Measurements from ENCODE around the gene BRD3OS. TPM values are rescaled to one million over a fixed set of nuclear protein-coding genes. Genes with fewer than 3 reads are reported as not detected.

BRD3OS gene
- total and polyA plus RNA-seq, 2 of the 13 experiments (the other 11 are each of a cell fraction or from before 2014, with no cell fraction given): 4.9 to 5.7 TPM

DNA sequence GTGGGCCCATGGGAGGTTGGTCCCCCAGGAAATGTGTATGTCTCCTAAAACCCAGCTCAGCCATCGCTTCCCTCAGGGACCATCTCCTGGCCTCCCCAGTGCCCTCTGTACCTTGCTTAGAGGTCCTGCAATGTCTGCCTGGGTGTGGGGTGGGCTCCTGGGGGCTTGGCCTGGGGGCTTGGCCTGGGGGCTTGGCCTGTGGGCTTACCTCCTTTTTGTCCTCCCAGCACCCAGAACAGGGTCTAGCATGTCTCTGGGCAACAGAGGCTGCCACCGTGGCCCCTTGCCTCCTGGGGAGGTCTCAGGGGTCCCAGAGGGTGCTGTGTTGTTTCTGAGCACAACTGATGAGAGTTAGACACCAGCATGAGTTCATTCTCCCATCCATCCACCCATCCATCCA, 22.5 kb upstream of the BRD3OS start:
- in situ Hi-C loops (cut with HindIII; ENCODE audit: extremely low pct_ligation_motif_present, low pct_unique_long_range_greater_than_20kb): no loop called here
- CTCF ChIA-PET (ENCODE audit: low intra/inter-chr PET ratio, low total read pairs): no interaction called here
- no peaks in the 10 kb centered on the region for H3K79me2 ChIP-seq (ENCODE audit: insufficient read depth, low read length)

More for the DNA sequence above, 22.5 kb upstream of the BRD3OS start:
- intact Hi-C loops (cut with micrococcal nuclease; ENCODE audit: unreplicated experiment): no loop called here
- H3K9me3 ChIP-seq (ENCODE audit: low read length): no peaks in the 10 kb centered on the region
- WGBS (ENCODE audit: low lambda C conversion rate): 30% methylated on average over 2 of the region's 2 CpGs
- ATAC-seq (no peak), DNase-seq (ENCODE audit: low spot score) (no peak), FAIRE-seq (no peak)
- H3K36me3 ChIP-seq (replicated peaks in 1 of 2; ENCODE audit: control insufficient read depth in 1 of 2, insufficient read depth in 2 of 2, low read length in 2 of 2): no peaks in the 10 kb centered on the region
- no peak overlapping the region for H2AFZ ChIP-seq (ENCODE audit: low read length)
- H3K4me1 ChIP-seq (ENCODE audit: insufficient read depth, low read length): peaks cover 13% of the 10 kb centered on the region
- TF ChIP-seq MEF2D (CRISPR knock-in tag; IDR thresholded peaks at IDR 0.05): no peak
- TF ChIP-seq, protein P1, sequence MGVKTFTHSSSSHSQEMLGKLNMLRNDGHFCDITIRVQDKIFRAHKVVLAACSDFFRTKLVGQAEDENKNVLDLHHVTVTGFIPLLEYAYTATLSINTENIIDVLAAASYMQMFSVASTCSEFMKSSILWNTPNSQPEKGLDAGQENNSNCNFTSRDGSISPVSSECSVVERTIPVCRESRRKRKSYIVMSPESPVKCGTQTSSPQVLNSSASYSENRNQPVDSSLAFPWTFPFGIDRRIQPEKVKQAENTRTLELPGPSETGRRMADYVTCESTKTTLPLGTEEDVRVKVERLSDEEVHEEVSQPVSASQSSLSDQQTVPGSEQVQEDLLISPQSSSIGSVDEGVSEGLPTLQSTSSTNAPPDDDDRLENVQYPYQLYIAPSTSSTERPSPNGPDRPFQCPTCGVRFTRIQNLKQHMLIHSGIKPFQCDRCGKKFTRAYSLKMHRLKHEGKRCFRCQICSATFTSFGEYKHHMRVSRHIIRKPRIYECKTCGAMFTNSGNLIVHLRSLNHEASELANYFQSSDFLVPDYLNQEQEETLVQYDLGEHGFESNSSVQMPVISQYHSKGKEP (CRISPR knock-in tag; IDR thresholded peaks at IDR 0.05): no peak
- TF ChIP-seq ZNF329 (CRISPR knock-in tag; IDR thresholded peaks at IDR 0.05; ENCODE audit: low read depth): no peak
- TF ChIP-seq ZNF546 (CRISPR knock-in tag; conservative IDR thresholded peaks at IDR 0.05): no peak
- no peak for TF ChIP-seq NFYB (CRISPR knock-in tag; IDR thresholded peaks at IDR 0.05)
- no peak for TF ChIP-seq NPAS2 (CRISPR knock-in tag; IDR thresholded peaks at IDR 0.05; ENCODE audit: borderline replicate concordance)
- TF ChIP-seq, protein P2, sequence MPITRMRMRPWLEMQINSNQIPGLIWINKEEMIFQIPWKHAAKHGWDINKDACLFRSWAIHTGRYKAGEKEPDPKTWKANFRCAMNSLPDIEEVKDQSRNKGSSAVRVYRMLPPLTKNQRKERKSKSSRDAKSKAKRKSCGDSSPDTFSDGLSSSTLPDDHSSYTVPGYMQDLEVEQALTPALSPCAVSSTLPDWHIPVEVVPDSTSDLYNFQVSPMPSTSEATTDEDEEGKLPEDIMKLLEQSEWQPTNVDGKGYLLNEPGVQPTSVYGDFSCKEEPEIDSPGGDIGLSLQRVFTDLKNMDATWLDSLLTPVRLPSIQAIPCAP (CRISPR knock-in tag; IDR thresholded peaks at IDR 0.05; ENCODE audit: low read depth): no peak
- TF ChIP-seq THAP11 (CRISPR knock-in tag; IDR thresholded peaks at IDR 0.05): no peak
- no peak for TF ChIP-seq RFX3 (CRISPR knock-in tag; IDR thresholded peaks at IDR 0.05)
- TF ChIP-seq, protein P3, sequence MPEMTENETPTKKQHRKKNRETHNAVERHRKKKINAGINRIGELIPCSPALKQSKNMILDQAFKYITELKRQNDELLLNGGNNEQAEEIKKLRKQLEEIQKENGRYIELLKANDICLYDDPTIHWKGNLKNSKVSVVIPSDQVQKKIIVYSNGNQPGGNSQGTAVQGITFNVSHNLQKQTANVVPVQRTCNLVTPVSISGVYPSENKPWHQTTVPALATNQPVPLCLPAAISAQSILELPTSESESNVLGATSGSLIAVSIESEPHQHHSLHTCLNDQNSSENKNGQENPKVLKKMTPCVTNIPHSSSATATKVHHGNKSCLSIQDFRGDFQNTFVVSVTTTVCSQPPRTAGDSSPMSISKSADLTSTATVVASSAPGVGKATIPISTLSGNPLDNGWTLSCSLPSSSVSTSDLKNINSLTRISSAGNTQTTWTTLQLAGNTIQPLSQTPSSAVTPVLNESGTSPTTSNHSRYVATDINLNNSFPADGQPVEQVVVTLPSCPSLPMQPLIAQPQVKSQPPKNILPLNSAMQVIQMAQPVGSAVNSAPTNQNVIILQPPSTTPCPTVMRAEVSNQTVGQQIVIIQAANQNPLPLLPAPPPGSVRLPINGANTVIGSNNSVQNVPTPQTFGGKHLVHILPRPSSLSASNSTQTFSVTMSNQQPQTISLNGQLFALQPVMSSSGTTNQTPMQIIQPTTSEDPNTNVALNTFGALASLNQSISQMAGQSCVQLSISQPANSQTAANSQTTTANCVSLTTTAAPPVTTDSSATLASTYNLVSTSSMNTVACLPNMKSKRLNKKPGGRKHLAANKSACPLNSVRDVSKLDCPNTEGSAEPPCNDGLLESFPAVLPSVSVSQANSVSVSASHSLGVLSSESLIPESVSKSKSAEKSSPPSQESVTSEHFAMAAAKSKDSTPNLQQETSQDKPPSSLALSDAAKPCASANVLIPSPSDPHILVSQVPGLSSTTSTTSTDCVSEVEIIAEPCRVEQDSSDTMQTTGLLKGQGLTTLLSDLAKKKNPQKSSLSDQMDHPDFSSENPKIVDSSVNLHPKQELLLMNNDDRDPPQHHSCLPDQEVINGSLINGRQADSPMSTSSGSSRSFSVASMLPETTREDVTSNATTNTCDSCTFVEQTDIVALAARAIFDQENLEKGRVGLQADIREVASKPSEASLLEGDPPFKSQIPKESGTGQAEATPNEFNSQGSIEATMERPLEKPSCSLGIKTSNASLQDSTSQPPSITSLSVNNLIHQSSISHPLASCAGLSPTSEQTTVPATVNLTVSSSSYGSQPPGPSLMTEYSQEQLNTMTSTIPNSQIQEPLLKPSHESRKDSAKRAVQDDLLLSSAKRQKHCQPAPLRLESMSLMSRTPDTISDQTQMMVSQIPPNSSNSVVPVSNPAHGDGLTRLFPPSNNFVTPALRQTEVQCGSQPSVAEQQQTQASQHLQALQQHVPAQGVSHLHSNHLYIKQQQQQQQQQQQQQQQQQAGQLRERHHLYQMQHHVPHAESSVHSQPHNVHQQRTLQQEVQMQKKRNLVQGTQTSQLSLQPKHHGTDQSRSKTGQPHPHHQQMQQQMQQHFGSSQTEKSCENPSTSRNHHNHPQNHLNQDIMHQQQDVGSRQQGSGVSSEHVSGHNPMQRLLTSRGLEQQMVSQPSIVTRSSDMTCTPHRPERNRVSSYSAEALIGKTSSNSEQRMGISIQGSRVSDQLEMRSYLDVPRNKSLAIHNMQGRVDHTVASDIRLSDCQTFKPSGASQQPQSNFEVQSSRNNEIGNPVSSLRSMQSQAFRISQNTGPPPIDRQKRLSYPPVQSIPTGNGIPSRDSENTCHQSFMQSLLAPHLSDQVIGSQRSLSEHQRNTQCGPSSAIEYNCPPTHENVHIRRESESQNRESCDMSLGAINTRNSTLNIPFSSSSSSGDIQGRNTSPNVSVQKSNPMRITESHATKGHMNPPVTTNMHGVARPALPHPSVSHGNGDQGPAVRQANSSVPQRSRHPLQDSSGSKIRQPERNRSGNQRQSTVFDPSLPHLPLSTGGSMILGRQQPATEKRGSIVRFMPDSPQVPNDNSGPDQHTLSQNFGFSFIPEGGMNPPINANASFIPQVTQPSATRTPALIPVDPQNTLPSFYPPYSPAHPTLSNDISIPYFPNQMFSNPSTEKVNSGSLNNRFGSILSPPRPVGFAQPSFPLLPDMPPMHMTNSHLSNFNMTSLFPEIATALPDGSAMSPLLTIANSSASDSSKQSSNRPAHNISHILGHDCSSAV (CRISPR knock-in tag; IDR thresholded peaks at IDR 0.05; ENCODE audit: borderline replicate concordance): no peak
- H3K9ac ChIP-seq (ENCODE audit: insufficient read depth, low read depth, low read length): no peak overlapping the region
- H3K27ac ChIP-seq (ENCODE audit: extremely low read length, insufficient read depth, low read length): no peak overlapping the region
- no peaks in the 10 kb centered on the region for H4K20me1 ChIP-seq (ENCODE audit: insufficient read depth, low read length)
- no peak overlapping the region for H3K4me2 ChIP-seq (ENCODE audit: low read depth, low read length)
- BruUV-seq (replicated peaks): no TSS peak
- H3K4me3 ChIP-seq (replicated peaks in 1 of 3; ENCODE audit: insufficient read depth in 1 of 3, low read depth in 2 of 3, low read length in 3 of 3): no peak overlapping the region
- POLR2A ChIA-PET: interaction anchor here (1.1 kb wide), 1 partner anchor 9 kb away, joined by 3 read pairs; no protein-coding TSS in a partner anchor
- H3K27me3 ChIP-seq (ENCODE audit: control insufficient read depth in 1 of 2, insufficient read depth in 2 of 2, low read length in 2 of 2): peaks cover 2 to 13% of the 10 kb centered on the region in 2 experiments; a peak in 3 of 5 replicates
